Esophagus squamous epithelium (tissue), 5 donors: Measurements from ENCODE around the gene FHAD1. TPM values are rescaled to one million over a fixed set of nuclear protein-coding genes. Genes with fewer than 3 reads are reported as not detected.

Experiments used
- DNase-seq: peaks from one replicate; lab custom pipeline; 2025; lab: John Stamatoyannopoulos, UW
- H3K27ac ChIP-seq, 4 donors: fragments of 200-600 bp; sonication (generic); one replicate each; pipeline ENCODE4 v1.5.1; 2016 to 2019; ENCODE audit warnings: mild to moderate bottlenecking in 1 of 4
- H3K27me3 ChIP-seq, 4 donors: fragments of 200-600 bp; sonication (generic); 1 replicate in 3 of 4; 2 replicates in 1 of 4; pipeline versions ENCODE4 v1.5.1 to v1.6.0; 2017 to 2021; ENCODE audit warnings: antibody characterized with exemption in 1 of 4
- H3K36me3 ChIP-seq, 3 donors: fragments of 200-600 bp; sonication (generic); one replicate each; pipeline ENCODE4 v1.5.1; 2016 to 2019
- H3K4me1 ChIP-seq, 3 donors: fragments of 200-600 bp; sonication (generic); one replicate each; pipeline ENCODE4 v1.5.1; 2017 to 2019
- H3K4me3 ChIP-seq, 4 donors: fragments of 200-600 bp; sonication (generic); 1 replicate in 3 of 4; 2 replicates in 1 of 4; pipeline ENCODE4 v1.5.1; 2016 to 2019; ENCODE audit warnings: mild to moderate bottlenecking in 2 of 4, moderate library complexity in 1 of 4
- H3K9me3 ChIP-seq, 3 donors: fragments of 200-600 bp; sonication (generic); one replicate each; pipeline ENCODE4 v1.5.1; 2016 to 2019
- CTCF ChIP-seq, 6 experiments: fragments of 450-650 bp in 4 of 6; fragments of 200-600 bp in 2 of 6; sonication (generic) in 2 of 6; IDR thresholded peaks; one replicate each; pipeline ENCODE4 v1.5.1; 2016 to 2019; ENCODE audit warnings: antibody characterized with exemption in 6 of 6, mild to moderate bottlenecking in 4 of 6, moderate library complexity in 4 of 6
- POLR2A ChIP-seq, 4 donors: fragments of 450-650 bp; IDR thresholded peaks; one replicate each; pipeline ENCODE4 v1.6.1; 2017; ENCODE audit warnings: antibody characterized with exemption in 4 of 4, mild to moderate bottlenecking in 4 of 4, moderate library complexity in 3 of 4
- WGBS, 2 donors: methylation state at CpG; one replicate each; pipeline ENCODE4 v1.1.5; 2018; 5-methylcytosine and 5-hydroxymethylcytosine counted together
- intact Hi-C: fragments of 100-400 bp; cut with DNase I; formaldehyde crosslinking; loops from one replicate; pipeline ENCODE4 v1.15.0; 2022
- total RNA-seq, 4 donors: library from RNA; depleted of rRNA; stranded (reverse); fragments of >200 nt; gene quantifications; one replicate each; pipeline ENCODE4 v1.1.0, GENCODE V29; 2016
- donor health status: DM: yes; HTN: yes; CAD: no.

FHAD1 gene
- total RNA-seq, 4 donors from 2014 or later: 0.57 TPM; not detected in 3

GRCh38 chr1:15262003-15262377, 15.0 kb downstream of the FHAD1 start:
- Histone ChIP-seq H3K9me3 (no peaks in the 10 kb centered on the region), H3K27me3 (no peaks in the 10 kb centered on the region), H3K4me1 (peaks cover 9 to 32% (median 26%) of the 10 kb centered on the region in 3 donors), H3K4me3 (no peak overlapping the region), H3K36me3 (no peaks in the 10 kb centered on the region), H3K27ac (peak overlapping the region in 3 of 4 donors; percentile 26 to 58 (median 51))
- no peak for TF ChIP-seq POLR2A (IDR thresholded peaks at IDR 0.05)
- no peak for TF ChIP-seq CTCF (IDR thresholded peaks at IDR 0.05)
- no peak for DNase-seq
- intact Hi-C loops: no loop called here
- WGBS, 2 donors: 92 to 94% methylated on average over 2 of the region's 2 CpGs

- Histone ChIP-seq H3K27ac (no peak overlapping the region), H3K27me3 (no peaks in the 10 kb centered on the region), H3K4me3 (no peak overlapping the region), H3K9me3 (no peaks in the 10 kb centered on the region), H3K36me3 (no peaks in the 10 kb centered on the region), H3K4me1 (peaks cover 9 to 32% (median 26%) of the 10 kb centered on the region in 3 donors)
- intact Hi-C loops: no loop called here
- DNase-seq: no peak
- TF ChIP-seq POLR2A (IDR thresholded peaks at IDR 0.05): no peak
- TF ChIP-seq CTCF (IDR thresholded peaks at IDR 0.05): no peak
- WGBS, 2 donors: 87 to 88% methylated on average over 5 of the region's 5 CpGs
Measured at GRCh38 chr1:15262706-15263105, 15.7 kb downstream of the FHAD1 start.

GRCh38 chr1:15264769-15265168, 17.7 kb downstream of the FHAD1 start:
- Histone ChIP-seq H3K36me3 (no peaks in the 10 kb centered on the region), H3K9me3 (no peaks in the 10 kb centered on the region), H3K27me3 (no peaks in the 10 kb centered on the region), H3K4me3 (no peak overlapping the region), H3K4me1 (peaks cover 9 to 23% (median 17%) of the 10 kb centered on the region in 3 donors), H3K27ac (no peak overlapping the region)
- no peak for DNase-seq
- 64 to 69% methylated on average over 2 of the region's 2 CpGs for WGBS, 2 donors
- TF ChIP-seq CTCF (IDR thresholded peaks at IDR 0.05) (no peak), POLR2A (IDR thresholded peaks at IDR 0.05) (no peak)
- intact Hi-C loops: no loop called here

GRCh38 chr1:15271196-15271595, 24.2 kb downstream of the FHAD1 start:
- H3K4me3 ChIP-seq: no peak overlapping the region
- intact Hi-C loops: loop anchor here (5.0 to 10.0 kb wide), 2 partner anchors 116 to 144 kb away; partner anchors contain the start of gene TMEM51
- 74 to 92% methylated on average over 7 of the region's 7 CpGs for WGBS, 2 donors
- H3K27ac ChIP-seq: no peak overlapping the region
- TF ChIP-seq POLR2A (IDR thresholded peaks at IDR 0.05): no peak
- TF ChIP-seq CTCF (IDR thresholded peaks at IDR 0.05): no peak
- H3K27me3 ChIP-seq: peaks cover 0 to 6% (median 0%) of the 10 kb centered on the region in 4 donors
- no peaks in the 10 kb centered on the region for H3K36me3 ChIP-seq
- peaks cover 0 to 10% (median 0%) of the 10 kb centered on the region in 3 donors for H3K4me1 ChIP-seq
- H3K9me3 ChIP-seq: no peaks in the 10 kb centered on the region
- DNase-seq: no peak

GRCh38 chr1:15272009-15272781, 25.2 kb downstream of the FHAD1 start:
- H3K9me3 ChIP-seq: no peaks in the 10 kb centered on the region
- H3K4me3 ChIP-seq: peak overlapping the region in 1 of 4 donors; percentile 4
- H3K4me1 ChIP-seq: peaks cover 0 to 10% (median 0%) of the 10 kb centered on the region in 3 donors
- DNase-seq: no peak
- H3K36me3 ChIP-seq: no peaks in the 10 kb centered on the region
- intact Hi-C loops: loop anchor here (5.0 to 10.0 kb wide), 2 partner anchors 117 to 145 kb away; partner anchors contain the start of gene TMEM51
- WGBS, 2 donors: 37 to 45% methylated on average over 15 to 17 of the region's 26 CpGs
- TF ChIP-seq CTCF (IDR thresholded peaks at IDR 0.05): peak in 5 of 6 experiments; percentile 74 to 91 (median 79)
- TF ChIP-seq POLR2A (IDR thresholded peaks at IDR 0.05): no peak
- H3K27me3 ChIP-seq: peaks cover 0 to 6% (median 0%) of the 10 kb centered on the region in 4 donors
- H3K27ac ChIP-seq: no peak overlapping the region
